HG03097 (cell line): ENCODE data around the gene LIPT2.
"Not testable (repeated sequence)": the region's sequence is repeated elsewhere in the genome, so short reads cannot be mapped to it uniquely, and the experiment has no call there.

Source experiments
- ATAC-seq: cut with Tn5 transposase; IDR thresholded peaks from one replicate; pipeline ENCODE4 v1.9.1; 2021; ENCODE audit not compliant: unreplicated experiment, low FRiP score

LIPT2 gene

DNA sequence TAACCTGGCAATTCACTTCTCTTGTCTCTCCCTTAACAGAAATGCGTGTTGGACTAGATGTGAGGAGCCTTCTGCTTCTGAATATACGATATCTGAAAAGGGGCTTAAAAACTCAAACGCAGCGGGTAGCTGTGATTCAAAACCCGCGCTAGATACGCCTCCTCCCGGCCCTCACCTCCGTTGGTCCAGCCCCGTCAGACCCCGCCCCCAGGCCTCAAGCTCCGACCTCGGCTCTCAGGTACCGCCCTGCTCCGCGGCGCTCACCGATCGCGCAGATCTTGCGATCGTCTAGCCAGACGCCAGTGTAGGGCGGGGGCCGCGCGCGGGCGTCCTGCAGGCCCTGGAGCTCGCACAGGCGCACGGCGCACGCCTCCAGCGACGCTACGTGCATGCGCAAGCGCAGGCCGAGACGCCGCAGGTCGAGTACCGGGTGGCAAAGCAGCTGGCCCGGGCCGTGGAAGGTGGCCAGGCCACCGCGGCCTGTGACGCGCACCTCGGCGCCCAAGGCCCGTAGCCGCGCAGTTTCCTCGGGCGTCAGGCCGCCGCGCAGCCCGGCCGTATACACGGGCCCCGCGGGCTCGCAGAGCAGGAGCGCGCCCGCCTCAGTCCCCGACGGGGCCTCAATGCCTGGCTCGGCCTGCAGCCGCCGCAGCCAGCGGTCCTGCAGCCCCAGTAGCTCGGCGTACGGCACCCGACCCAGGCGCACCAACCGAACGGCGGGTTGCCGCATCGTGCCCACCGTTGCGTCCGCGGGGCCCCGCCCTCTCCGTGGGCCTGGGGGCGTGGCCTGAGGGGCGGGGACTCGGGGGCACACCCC, at the start of gene LIPT2:
TSS of gene LIPT2 (minus strand) at position 751 of the 817 bp plus-strand sequence. CDS start at position 730, 21 bp downstream.
- ATAC-seq, result peak; percentile 98

DNA sequence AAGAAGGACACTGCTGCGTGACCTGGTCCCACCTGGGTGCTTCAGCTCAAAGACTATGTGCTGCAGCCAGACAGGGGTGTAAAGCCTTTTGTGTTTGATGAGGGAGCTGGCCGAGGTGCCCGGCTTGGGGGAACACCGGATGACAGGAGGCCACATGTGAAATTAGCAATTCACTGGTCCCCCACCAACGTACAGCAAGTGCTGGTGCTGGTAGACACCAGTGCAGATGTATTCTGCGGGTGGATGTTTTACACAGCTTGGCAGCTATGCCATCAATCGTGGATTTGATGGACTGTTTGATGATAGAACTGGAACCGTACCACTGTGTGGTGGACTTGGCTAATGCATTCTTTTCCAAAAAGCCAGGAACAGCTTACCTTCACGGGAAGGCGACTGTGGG, 47.9 kb upstream of the LIPT2 start:
- ATAC-seq, result no peak

- no peak for ATAC-seq
Observed at GRCh38 chr11:74540270-74540669, 46.7 kb upstream of the LIPT2 start.

GRCh38 chr11:74538680-74539079, 45.2 kb upstream of the LIPT2 start:
- no peak for ATAC-seq

GRCh38 chr11:74535371-74536160, 42.0 kb upstream of the LIPT2 start:
- ATAC-seq, result no peak

GRCh38 chr11:74534946-74535275, 41.4 kb upstream of the LIPT2 start:
- not testable (repeated sequence) for ATAC-seq

DNA sequence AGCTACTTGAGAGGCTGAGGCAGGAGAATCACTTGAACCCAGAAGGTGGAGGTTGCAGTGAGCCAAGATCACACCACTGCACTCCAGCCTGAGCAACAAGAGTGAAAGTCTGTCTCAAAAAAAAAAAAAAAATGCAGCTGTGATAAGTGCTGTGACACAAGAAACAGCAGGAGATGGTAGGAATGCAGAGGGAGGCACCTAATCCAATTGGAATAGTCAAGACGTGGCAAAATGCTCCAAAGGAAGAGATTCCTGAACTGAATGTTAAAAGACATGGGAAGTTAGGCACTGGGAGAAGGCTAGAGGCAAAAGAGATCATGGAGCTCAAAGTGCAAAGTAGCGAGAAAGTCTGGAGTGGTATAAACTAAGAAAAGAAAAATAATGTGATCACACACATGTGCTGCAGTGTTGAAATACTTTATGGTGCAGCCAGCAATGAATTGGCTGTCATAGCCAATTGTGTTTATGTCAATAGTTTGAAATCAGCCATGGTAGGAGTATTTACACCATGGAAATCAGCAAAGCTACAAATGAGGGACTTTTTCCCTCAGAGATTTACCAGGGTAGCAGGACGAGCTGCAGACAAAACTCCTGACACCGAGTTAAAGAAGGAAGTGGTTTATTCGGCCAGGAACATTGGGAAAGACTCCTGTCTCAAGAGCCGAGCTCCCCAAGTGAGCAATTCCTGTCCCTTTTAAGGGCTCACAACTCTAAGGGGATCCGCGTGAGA, 40.9 kb upstream of the LIPT2 start:
- ATAC-seq, result no peak

DNA sequence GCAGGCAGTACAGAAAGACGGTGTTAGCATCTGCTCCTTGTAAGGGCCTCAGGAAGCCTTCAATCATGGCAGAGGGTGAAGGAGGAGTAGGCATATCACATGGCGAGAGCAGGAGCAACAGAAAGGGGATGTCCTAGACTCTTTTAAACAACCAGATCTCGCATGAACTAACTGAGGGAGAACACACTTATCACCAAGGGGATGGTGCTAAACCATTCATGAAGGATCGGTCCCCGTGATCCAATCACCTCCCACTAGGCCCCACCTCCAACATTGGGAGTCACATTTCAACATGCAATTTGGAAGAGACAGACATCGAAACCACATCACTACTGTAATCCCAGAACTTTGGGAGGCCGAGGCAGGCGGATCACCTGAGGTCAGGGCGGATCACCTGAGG, 39.9 kb upstream of the LIPT2 start:
- no peak for ATAC-seq

GRCh38 chr11:74532501-74533246, 39.1 kb upstream of the LIPT2 start:
- ATAC-seq, result no peak

GRCh38 chr11:74524978-74525377, 31.5 kb upstream of the LIPT2 start:
- no peak for ATAC-seq

DNA sequence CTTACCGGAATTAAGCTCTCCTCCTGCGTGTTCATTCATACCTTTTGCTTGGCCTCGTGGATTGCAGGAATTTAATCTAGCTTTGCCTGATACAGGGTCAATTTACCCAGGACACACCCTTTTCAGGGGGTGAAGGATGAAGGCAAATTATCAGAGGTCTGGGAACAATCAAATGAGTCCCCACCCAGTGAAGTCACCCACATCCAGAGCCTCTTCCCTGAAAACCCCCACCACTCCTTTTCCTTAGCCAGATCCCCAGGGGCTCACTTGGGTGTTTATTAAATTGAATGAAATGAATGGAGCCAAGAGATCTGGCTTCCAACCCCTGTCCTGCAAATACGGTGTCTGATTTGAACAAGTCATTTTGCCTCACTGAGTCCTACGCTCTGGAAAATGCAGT, 31.0 kb upstream of the LIPT2 start:
- ATAC-seq, result no peak

- no peak for ATAC-seq
Observed at GRCh38 chr11:74522776-74523175, 29.3 kb upstream of the LIPT2 start.

- ATAC-seq, result no peak
Observed at GRCh38 chr11:74521666-74522252, 28.2 kb upstream of the LIPT2 start.

DNA sequence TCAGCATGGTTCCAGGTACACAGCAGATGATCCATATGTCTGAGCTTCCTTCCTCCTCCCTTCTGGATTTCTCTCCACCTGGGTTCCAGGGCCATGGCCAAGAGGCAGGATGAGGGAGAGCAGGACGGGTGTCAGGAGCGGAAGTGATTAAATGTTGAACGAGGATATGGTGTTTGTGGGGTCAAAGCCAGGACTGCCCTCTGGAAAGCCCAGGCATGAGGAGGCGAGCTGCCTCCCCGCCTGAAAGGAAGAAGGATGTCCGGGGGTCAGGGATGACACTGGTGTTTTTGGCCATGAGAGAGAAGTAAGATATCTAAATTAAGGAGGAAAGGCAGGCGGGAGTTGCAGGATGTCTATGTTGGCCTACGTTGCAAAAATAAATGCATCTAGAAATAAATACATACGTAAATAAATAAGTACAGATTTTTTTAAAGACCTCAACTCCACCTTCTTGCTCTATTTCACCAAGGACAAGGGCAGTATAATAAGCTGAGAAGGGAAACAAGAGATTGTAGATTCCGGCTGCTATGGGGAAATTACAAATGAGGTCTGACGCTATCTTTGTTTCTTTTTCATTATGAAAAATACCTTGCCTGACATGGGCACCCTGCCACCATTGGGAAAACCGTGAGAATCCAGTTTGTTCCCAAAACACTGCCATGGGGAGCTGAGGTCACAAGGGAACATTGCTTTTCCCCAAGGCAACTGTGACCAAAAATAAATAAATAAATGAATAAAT, 27.6 kb upstream of the LIPT2 start:
- ATAC-seq, result no peak

GRCh38 chr11:74520316-74520715, 26.8 kb upstream of the LIPT2 start:
- ATAC-seq, result no peak

DNA sequence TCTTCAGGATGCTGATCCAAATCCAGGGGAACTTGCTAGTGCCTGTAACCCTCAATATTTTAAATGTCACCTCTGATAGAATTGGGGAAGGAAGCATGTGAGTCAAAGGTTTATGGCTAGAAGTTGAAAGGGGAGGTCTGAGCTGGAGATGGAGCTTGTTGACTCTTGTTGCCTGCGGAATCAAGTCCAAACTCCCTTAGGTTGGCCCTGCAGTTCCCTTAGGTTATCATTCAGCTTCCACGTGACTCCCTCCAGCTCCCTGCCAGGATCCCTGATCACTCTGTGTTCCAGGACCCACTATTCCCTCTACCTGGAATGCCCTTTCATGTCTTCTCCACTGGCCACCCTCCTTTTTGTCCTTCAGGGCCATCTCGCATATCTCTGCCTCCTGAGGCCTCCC, 26.2 kb upstream of the LIPT2 start:
- no peak for ATAC-seq

DNA sequence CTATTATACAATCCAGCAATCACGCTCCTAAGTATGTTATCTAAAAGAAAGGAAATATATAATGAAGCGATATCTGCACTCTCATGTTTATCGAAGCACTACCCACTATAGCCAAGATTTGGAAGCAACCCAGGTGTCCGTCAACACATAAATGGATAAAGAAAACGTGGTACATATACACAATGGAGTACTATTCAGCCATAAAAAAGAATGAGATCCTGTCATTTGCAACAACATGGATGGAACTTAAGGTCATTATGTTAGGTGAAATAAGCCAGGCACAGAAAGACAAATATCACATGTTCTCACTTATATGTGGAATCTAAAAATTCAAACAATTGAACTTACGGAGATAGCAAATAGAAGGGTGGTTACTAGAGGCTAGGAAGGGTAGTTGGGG, 24.1 kb upstream of the LIPT2 start:
- ATAC-seq, result not testable (repeated sequence)

DNA sequence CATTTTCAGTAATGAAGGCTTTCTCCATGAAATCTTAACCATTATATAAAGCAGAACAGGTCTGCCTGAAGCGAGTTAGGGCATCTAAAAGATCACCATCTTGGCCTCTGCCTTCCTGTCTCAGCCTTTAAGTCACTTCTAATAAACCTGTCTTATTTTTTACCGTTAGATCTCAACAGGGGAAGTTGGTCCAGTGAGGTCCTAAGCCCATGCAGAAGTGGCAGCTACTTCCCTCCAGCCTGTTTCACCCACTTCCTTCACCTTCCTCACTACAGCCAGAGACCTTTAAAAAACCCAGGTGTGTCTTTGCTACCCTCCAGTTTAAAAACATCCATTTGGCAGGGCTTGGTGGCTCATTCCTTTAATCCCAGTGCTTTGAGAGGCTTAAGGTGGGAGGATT, 14.1 kb upstream of the LIPT2 start:
- no peak for ATAC-seq

GRCh38 chr11:74506823-74507222, 13.3 kb upstream of the LIPT2 start:
- no peak for ATAC-seq

DNA sequence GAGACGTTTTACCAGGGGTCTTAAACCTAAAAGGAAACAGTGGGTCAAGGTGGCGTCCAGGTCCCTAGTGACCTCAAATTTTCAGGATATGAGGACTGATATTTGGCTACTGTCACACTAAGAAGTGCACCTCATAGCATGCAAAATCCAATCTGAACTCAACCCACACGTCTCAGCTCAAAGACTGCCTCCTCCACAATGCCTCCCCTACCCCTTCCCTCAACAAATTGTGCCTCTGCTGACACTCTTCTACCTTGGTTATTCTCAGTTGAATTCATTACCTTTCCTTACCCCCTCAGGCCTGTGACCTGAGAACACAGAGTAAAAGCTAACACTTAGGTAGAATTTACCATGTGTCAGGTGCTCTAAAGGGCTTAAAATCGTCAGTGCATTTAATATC, 12.4 kb upstream of the LIPT2 start:
- no peak for ATAC-seq
